H7 (cell line): ENCODE data around the gene BIRC7. TPM values are rescaled to one million over a fixed set of nuclear protein-coding genes. Genes with fewer than 3 reads are reported as not detected.
A peak's percentile ranks its signal among the peaks of the same experiment; 100 is the strongest.

Experiments used
- DNase-seq: peaks from one replicate; pipeline ENCODE4 v3.0.0; 2012
- H3K27me3 ChIP-seq: 2 replicates; pipeline ENCODE4 v1.6.0; 2011; ENCODE audit warnings: mild to moderate bottlenecking, low read length; ENCODE audit not compliant: control insufficient read depth, insufficient read depth
- H3K36me3 ChIP-seq: replicated peaks from 2 replicates; pipeline ENCODE4 v1.5.1; 2011; ENCODE audit warnings: low read length; ENCODE audit not compliant: control insufficient read depth, insufficient read depth
- H3K4me3 ChIP-seq: 2 replicates; pipeline ENCODE4 v1.5.1; 2011; ENCODE audit warnings: low read depth, mild to moderate bottlenecking, control low read depth, low read length, moderate library complexity; ENCODE audit not compliant: insufficient read depth
- total RNA-seq: library from RNA; depleted of rRNA; stranded (reverse); fragments of >200 nt; shearing (Covaris generic); gene quantifications from 2 replicates; pipeline ENCODE4 v1.2.3, GENCODE V29; 2014; rRNA removed

BIRC7 gene
- total RNA-seq, 1 experiment from 2014 or later: not detected

- H3K27me3 ChIP-seq: no peaks in the 10 kb centered on the region
- DNase-seq: no peak
- H3K36me3 ChIP-seq: peaks cover 31% of the 10 kb centered on the region
These were observed 52.2 kb downstream of the BIRC7 start for GRCh38 chr20:63287697-63288580.

GRCh38 chr20:63288581-63289251 lies 53.0 kb downstream of the BIRC7 start:
- Histone ChIP-seq H3K27me3 (no peaks in the 10 kb centered on the region), H3K36me3 (peaks cover 28% of the 10 kb centered on the region), H3K4me3 (no peak overlapping the region)
- no peak for DNase-seq

More at GRCh38 chr20:63287697-63288580, 52.2 kb downstream of the BIRC7 start:
- no peak overlapping the region for H3K4me3 ChIP-seq

GRCh38 chr20:63289311-63290135 lies 53.8 kb downstream of the BIRC7 start:
- H3K4me3 ChIP-seq: no peak overlapping the region
- H3K36me3 ChIP-seq: peaks cover 28% of the 10 kb centered on the region
- H3K27me3 ChIP-seq: no peaks in the 10 kb centered on the region
- DNase-seq: peak; percentile 72

Other genes starting within 250 kb of the BIRC7 start
- 2.1 TPM in 2 replicates for gene BHLHE23, start 228.9 kb upstream of the BIRC7 start, total RNA-seq
- 32.6 and 36.0 TPM in 2 replicates for gene YTHDF1, start 19.8 kb upstream of the BIRC7 start, total RNA-seq
- gene NKAIN4, start 18.6 kb downstream of the BIRC7 start, total RNA-seq: 3.0 and 4.8 TPM in 2 replicates
- gene ARFGAP1, start 36.9 kb downstream of the BIRC7 start, total RNA-seq: 88.0 and 114 TPM in 2 replicates
- 0.17 and 0.70 TPM in 2 replicates for gene COL20A1, start 57.3 kb downstream of the BIRC7 start, total RNA-seq
- gene CHRNA4, start 125.4 kb downstream of the BIRC7 start, total RNA-seq: 2.0 TPM in 2 replicates
- gene KCNQ2, start 236.8 kb downstream of the BIRC7 start, total RNA-seq: 92.6 and 129 TPM in 2 replicates